Ascending aorta (tissue), 2 donors: Measurements from ENCODE around the gene INTS6L. TPM values are rescaled to one million over a fixed set of nuclear protein-coding genes. Genes with fewer than 3 reads are reported as not detected.

Source experiments
- DNase-seq, 2 donors: peaks; one replicate each; pipeline ENCODE4 v3.0.0-alpha.2; 2019; ENCODE audit warnings: low spot score in 2 of 2
- H3K27ac ChIP-seq, 2 donors: fragments of 200-600 bp; sonication (generic); one replicate each; pipeline ENCODE4 v1.5.1; 2016 to 2017; ENCODE audit warnings: mild to moderate bottlenecking in 1 of 2
- H3K27me3 ChIP-seq: fragments of 200-600 bp; sonication (generic); one replicate; pipeline ENCODE4 v1.5.1; 2017
- H3K36me3 ChIP-seq, 2 donors: fragments of 200-600 bp; sonication (generic); one replicate each; pipeline ENCODE4 v1.5.1; 2016
- H3K4me1 ChIP-seq, 2 donors: fragments of 200-600 bp; sonication (generic); one replicate each; pipeline ENCODE4 v1.5.1; 2016 to 2017; ENCODE audit warnings: mild to moderate bottlenecking in 1 of 2
- H3K4me3 ChIP-seq, 2 donors: fragments of 200-600 bp; sonication (generic); one replicate each; pipeline ENCODE4 v1.5.1; 2016 to 2017; ENCODE audit warnings: mild to moderate bottlenecking in 1 of 2
- H3K9me3 ChIP-seq, 2 donors: fragments of 200-600 bp; sonication (generic); one replicate each; pipeline ENCODE4 v1.5.1; 2016
- intact Hi-C: fragments of 100-400 bp; cut with DNase I; formaldehyde crosslinking; loops from one replicate; pipeline ENCODE4 v1.15.1; 2023
- total RNA-seq: library from RNA; depleted of rRNA; stranded (reverse); fragments of >200 nt; gene quantifications from one replicate; pipeline ENCODE4 v1.1.0, GENCODE V29; 2016
- TF ChIP-seq, protein P1 (sequence below), 3 experiments: fragments of 200-600 bp in 2 of 3; fragments of 450-650 bp in 1 of 3; sonication (generic) in 2 of 3; IDR thresholded peaks; one replicate each; pipeline ENCODE4 v1.5.1; 2016 to 2019; ENCODE audit warnings: antibody characterized with exemption in 3 of 3, mild to moderate bottlenecking in 1 of 3, moderate library complexity in 1 of 3

The INTS6L gene
- total RNA-seq, 1 donor from 2014 or later: 11.9 TPM

DNA sequence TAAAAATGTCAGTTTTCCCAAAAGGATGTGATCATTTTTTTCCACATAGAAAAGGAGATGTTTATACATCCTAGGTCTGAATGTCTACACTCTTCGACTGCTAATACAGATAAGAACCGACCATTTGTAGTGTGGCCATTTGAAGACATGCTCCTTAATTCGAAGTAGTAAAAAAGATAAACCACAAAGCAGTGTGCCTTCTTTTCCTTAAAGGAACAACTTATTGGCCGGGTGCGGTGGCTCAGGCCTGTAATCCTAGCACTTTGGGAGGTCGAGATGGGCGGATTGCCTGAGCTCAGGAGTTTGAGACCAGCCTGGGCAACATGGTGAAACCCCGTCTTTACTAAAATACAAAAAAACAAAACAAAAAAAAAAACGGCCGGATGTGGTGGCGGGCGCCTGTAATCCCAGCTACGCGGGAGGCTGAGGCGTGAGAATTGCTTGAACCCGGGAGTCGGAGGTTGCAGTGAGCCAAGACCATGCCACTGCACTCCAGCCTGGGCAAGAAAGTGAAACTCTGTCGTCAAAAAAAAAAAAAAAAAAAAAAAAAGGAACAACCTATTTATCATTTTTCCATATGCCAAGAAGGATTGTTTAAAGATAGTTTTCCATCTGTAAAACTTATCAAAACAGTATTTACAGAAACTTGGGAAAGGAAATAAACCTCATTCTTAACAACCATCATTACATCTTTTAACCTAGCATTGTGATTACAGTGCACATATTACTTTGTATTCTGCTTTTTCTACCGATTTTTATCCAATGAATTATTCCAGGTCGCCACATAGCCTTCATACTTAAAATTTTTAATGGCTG is 2.6 kb downstream of the INTS6L start:
- Histone ChIP-seq H3K27ac (peak overlapping the region; percentile 70 to 81), H3K4me1 (no peaks in the 10 kb centered on the region), H3K4me3 (peak overlapping the region; percentile 60 to 65), H3K27me3 (no peaks in the 10 kb centered on the region), H3K36me3 (no peaks in the 10 kb centered on the region), H3K9me3 (no peaks in the 10 kb centered on the region)
- TF ChIP-seq, protein P1, sequence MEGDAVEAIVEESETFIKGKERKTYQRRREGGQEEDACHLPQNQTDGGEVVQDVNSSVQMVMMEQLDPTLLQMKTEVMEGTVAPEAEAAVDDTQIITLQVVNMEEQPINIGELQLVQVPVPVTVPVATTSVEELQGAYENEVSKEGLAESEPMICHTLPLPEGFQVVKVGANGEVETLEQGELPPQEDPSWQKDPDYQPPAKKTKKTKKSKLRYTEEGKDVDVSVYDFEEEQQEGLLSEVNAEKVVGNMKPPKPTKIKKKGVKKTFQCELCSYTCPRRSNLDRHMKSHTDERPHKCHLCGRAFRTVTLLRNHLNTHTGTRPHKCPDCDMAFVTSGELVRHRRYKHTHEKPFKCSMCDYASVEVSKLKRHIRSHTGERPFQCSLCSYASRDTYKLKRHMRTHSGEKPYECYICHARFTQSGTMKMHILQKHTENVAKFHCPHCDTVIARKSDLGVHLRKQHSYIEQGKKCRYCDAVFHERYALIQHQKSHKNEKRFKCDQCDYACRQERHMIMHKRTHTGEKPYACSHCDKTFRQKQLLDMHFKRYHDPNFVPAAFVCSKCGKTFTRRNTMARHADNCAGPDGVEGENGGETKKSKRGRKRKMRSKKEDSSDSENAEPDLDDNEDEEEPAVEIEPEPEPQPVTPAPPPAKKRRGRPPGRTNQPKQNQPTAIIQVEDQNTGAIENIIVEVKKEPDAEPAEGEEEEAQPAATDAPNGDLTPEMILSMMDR (IDR thresholded peaks at IDR 0.05): no peak
- DNase-seq: no peak
- intact Hi-C loops: loop anchor here (5.0 kb wide), 1 partner anchor 471 kb away; the partner anchor contains the start of gene RTL8A

DNA sequence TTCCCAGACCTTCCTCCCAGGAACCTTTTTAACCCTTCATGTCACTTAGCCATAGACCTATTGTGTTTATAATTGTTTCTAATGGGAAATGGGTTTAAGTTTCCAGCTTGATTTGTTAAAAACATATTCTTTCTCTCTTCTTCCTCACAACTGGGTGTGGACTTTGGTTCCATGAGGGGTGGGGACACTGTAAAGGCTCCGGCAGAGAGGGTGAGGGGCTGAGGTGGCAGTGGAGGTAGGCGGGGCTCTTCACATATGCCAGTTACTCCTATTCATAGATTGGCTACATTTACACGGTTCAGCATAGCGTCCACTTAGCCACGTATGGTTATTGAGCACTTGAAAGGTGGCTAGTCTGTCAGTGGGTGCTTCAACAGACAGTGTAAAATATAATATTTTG is 7.8 kb downstream of the INTS6L start:
- Histone ChIP-seq H3K9me3 (no peaks in the 10 kb centered on the region), H3K27ac (no peak overlapping the region), H3K27me3 (no peaks in the 10 kb centered on the region), H3K4me3 (no peak overlapping the region), H3K36me3 (no peaks in the 10 kb centered on the region), H3K4me1 (no peaks in the 10 kb centered on the region)
- intact Hi-C loops: no loop called here
- TF ChIP-seq, protein P1 (IDR thresholded peaks at IDR 0.05): no peak
- no peak for DNase-seq

DNA sequence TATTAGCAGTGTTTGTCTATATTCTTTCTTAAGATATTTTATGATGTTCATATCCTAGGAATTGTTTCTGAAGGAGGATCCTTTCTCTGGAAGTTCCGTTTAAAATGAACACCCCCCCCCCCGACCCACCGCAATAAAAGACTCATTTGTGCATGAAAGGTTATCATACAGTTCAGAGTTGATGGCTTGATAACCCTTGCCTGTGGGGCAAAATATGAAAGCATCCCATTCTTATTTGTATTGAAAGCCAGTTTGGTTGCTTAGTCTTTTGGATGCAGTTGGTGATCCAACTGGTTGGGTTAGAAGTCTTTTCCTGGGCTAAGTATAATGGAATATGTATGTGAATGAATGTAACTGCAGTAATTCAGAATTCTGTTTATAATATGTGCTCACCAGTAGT is 8.3 kb downstream of the INTS6L start:
- TF ChIP-seq, protein P1 (IDR thresholded peaks at IDR 0.05): no peak
- no peaks in the 10 kb centered on the region for H3K36me3 ChIP-seq
- H3K9me3 ChIP-seq: no peaks in the 10 kb centered on the region
- H3K27me3 ChIP-seq: no peaks in the 10 kb centered on the region
- no peak overlapping the region for H3K4me3 ChIP-seq
- intact Hi-C loops: no loop called here
- no peaks in the 10 kb centered on the region for H3K4me1 ChIP-seq
- DNase-seq: no peak
- no peak overlapping the region for H3K27ac ChIP-seq

DNA sequence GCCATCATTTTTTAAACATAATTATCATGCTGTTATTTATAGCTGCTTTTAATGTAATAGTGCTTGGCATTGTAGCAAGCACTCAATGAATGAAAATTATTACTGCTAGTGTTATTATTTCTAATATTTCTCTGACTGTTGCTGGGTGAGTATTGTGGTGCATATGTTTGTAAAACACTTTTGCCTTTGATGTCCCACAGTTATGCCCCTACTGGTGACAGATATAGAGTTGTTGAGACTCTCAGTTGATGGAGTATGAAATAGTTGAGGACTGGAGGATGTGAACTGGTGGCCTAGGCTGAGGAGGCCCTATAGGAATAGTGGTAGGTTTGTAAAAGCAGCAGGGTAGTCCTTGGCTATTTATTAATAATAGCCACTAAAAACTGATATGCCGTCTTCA is 9.6 kb downstream of the INTS6L start:
- TF ChIP-seq, protein P1 (IDR thresholded peaks at IDR 0.05): no peak
- Histone ChIP-seq H3K4me3 (no peak overlapping the region), H3K36me3 (no peaks in the 10 kb centered on the region), H3K4me1 (peaks cover 0 to 3% of the 10 kb centered on the region in 2 donors), H3K27ac (no peak overlapping the region), H3K9me3 (no peaks in the 10 kb centered on the region), H3K27me3 (no peaks in the 10 kb centered on the region)
- intact Hi-C loops: no loop called here
- no peak for DNase-seq

DNA sequence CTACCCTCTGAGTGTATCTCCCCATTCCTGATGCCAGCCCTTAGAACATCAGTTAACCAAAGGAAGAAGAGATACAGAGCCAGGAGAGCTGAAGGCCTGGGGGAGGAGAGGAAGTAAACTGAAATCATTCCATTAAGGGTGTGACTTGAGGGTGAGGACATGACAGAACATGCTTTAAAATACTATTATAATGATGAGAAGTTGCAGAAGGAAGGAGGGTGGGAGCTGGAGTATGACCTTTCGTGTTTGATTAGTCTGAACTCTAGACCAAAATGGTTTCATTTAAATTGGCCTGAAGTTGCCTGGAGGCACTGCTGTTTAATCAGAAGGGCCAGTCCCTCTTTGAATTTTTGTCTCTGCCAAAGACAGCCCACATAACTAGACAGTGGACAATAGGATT is 11.4 kb downstream of the INTS6L start:
- Histone ChIP-seq H3K4me1 (peaks cover 0 to 3% of the 10 kb centered on the region in 2 donors), H3K9me3 (no peaks in the 10 kb centered on the region), H3K27me3 (no peaks in the 10 kb centered on the region), H3K36me3 (no peaks in the 10 kb centered on the region), H3K4me3 (no peak overlapping the region), H3K27ac (no peak overlapping the region)
- intact Hi-C loops: no loop called here
- no peak for DNase-seq
- TF ChIP-seq, protein P1 (IDR thresholded peaks at IDR 0.05): no peak
